NCI-H128 (cell line): Measurements from ENCODE around the gene MAD1L1.
"Not testable (repeated sequence)": the region's sequence is repeated elsewhere in the genome, so short reads cannot be mapped to it uniquely, and the experiment has no call there.

Experiments used
- DNase-seq: peaks from one replicate; lab custom pipeline; 2025; ENCODE audit not compliant: unreplicated experiment; lab: John Stamatoyannopoulos, UW

The MAD1L1 gene

GRCh38 chr7:1873857-1874589 is 358.7 kb downstream of the MAD1L1 start:
- no peak for DNase-seq

GRCh38 chr7:1873421-1873820 is 359.3 kb downstream of the MAD1L1 start:
- DNase-seq, result no peak

- no peak for DNase-seq
These were observed 359.7 kb downstream of the MAD1L1 start for GRCh38 chr7:1873070-1873405.

GRCh38 chr7:1872191-1873069 is 360.3 kb downstream of the MAD1L1 start:
- DNase-seq, result no peak

- no peak for DNase-seq
These were observed 363.2 kb downstream of the MAD1L1 start for GRCh38 chr7:1869452-1870130.

GRCh38 chr7:1868516-1869165 is 364.1 kb downstream of the MAD1L1 start:
- no peak for DNase-seq

GRCh38 chr7:1867370-1868260 is 365.1 kb downstream of the MAD1L1 start:
- no peak for DNase-seq

- no peak for DNase-seq
These were observed 366.1 kb downstream of the MAD1L1 start for GRCh38 chr7:1866601-1867000.

GRCh38 chr7:1865571-1866255 is 367.0 kb downstream of the MAD1L1 start:
- no peak for DNase-seq

- no peak for DNase-seq
These were observed 367.7 kb downstream of the MAD1L1 start for GRCh38 chr7:1865000-1865555.

GRCh38 chr7:1864161-1864940 is 368.4 kb downstream of the MAD1L1 start:
- DNase-seq, result no peak

GRCh38 chr7:1863091-1863900 is 369.4 kb downstream of the MAD1L1 start:
- DNase-seq, result no peak

GRCh38 chr7:1862560-1862959 is 370.2 kb downstream of the MAD1L1 start:
- no peak for DNase-seq

GRCh38 chr7:1861799-1862458 is 370.8 kb downstream of the MAD1L1 start:
- DNase-seq, result no peak

GRCh38 chr7:1860881-1861798 is 371.6 kb downstream of the MAD1L1 start:
- not testable (repeated sequence) for DNase-seq
